Adrenal gland (tissue), 12 donors: ENCODE data around the gene C1QL4. TPM values are rescaled to one million over a fixed set of nuclear protein-coding genes. Genes with fewer than 3 reads are reported as not detected.

Experiments used
- DNase-seq, 7 donors: peaks; one replicate each; pipeline ENCODE4 v3.0.0-alpha.2; 2019 to 2020
- H3K27ac ChIP-seq, 5 donors: fragments of 200-600 bp; sonication (generic) in 4 of 5; 1 replicate in 3 of 5; 2 replicates in 2 of 5; pipeline versions ENCODE4 v1.5.1 to v1.8.0; 2016 to 2020; ENCODE audit warnings: mild to moderate bottlenecking in 1 of 5
- H3K27me3 ChIP-seq: fragments of 200-600 bp; 2 replicates; pipeline ENCODE4 v1.8.0; 2021
- H3K36me3 ChIP-seq, 2 donors: fragments of 200-600 bp; replicated peaks in 1 of 2; 1 replicate in 1 of 2; 2 replicates in 1 of 2; pipeline versions ENCODE4 v1.5.1 to v1.8.0; 2018 to 2022
- H3K4me1 ChIP-seq, 2 donors: fragments of 200-600 bp; replicated peaks in 1 of 2; 1 replicate in 1 of 2; 2 replicates in 1 of 2; pipeline versions ENCODE4 v1.5.1 to v1.8.0; 2018 to 2021
- H3K4me3 ChIP-seq, 4 donors: fragments of 200-600 bp; sonication (generic) in 3 of 4; one replicate each; pipeline ENCODE4 v1.5.1; 2016 to 2018
- H3K9me3 ChIP-seq, 3 donors: fragments of 200-600 bp; sonication (generic) in 1 of 3; replicated peaks in 1 of 3; 1 replicate in 2 of 3; 2 replicates in 1 of 3; pipeline versions ENCODE4 v1.5.1 to v1.8.0; 2016 to 2021
- POLR2A ChIP-seq, 2 donors: fragments of 450-650 bp; IDR thresholded peaks; one replicate each; pipeline ENCODE4 v1.6.1; 2017; ENCODE audit warnings: antibody characterized with exemption in 2 of 2, mild to moderate bottlenecking in 2 of 2, moderate library complexity in 1 of 2
- WGBS, 4 donors: extraction: QIAGEN DNeasy Blood & Tissue Kit in 2 of 4; methylation state at CpG; one replicate each; pipeline versions ENCODE4 v1.1.5 to v1.1.7; 2013 to 2017; 5-methylcytosine and 5-hydroxymethylcytosine counted together
- intact Hi-C, 2 donors: fragments of 100-400 bp; cut with DNase I; formaldehyde crosslinking; loops; one replicate each; pipeline versions ENCODE4 v1.14.1 to v1.15.0; 2022 to 2023
- polyA plus RNA-seq, 3 donors: library from polyadenylated mRNA; stranded (reverse); fragments of 200-250 nt in 2 of 3; fragments of 350-450 nt in 1 of 3; fragmentation: Illumina TruSeq in 1 of 3; extraction: RNeasy Lipid Tissue Mini Kit (QIAGEN cat#74804) in 1 of 3; gene quantifications; one replicate each; pipeline ENCODE4 v1.2.3, GENCODE V29; 2013 to 2014
- total RNA-seq, 9 donors: library from RNA; depleted of rRNA in 4 of 9; stranded (reverse); fragments of >200 nt in 4 of 9; fragments of 120-200 nt in 1 of 9; fragmentation: NEBNext Ultra II Directional in 1 of 9; extraction: Animal tissue kit (Norgen Biotek cat#: 25700) in 1 of 9; gene quantifications; one replicate each; pipeline versions ENCODE4 v1.1.0 to v1.2.4, GENCODE V29; 2013 to 2023
- TF ChIP-seq, protein P1 (sequence below), 6 experiments: fragments of 450-650 bp in 4 of 6; fragments of 200-600 bp in 2 of 6; sonication (generic) in 1 of 6; IDR thresholded peaks; 1 replicate in 5 of 6; 2 replicates in 1 of 6; pipeline versions ENCODE4 v1.5.1 to v1.8.0; 2016 to 2021; ENCODE audit warnings: antibody characterized with exemption in 6 of 6, mild to moderate bottlenecking in 2 of 6, moderate library complexity in 1 of 6
- donor health status: healthy with polysubstance abuse.
- donor health status: Bipolar disorder and iron deficiency.
- donor health status: DM: yes; HTN: yes; CAD: no.
- donor health status: DM: no; HTN: no; CAD: no.
- donor health status: DM: no; HTN: no; CAD: no.
- donor health status: DM: yes; HTN: yes; CAD: no.

C1QL4 gene
- total and polyA plus RNA-seq, 12 donors, result 0.14 to 0.20 TPM; not detected in 10

DNA sequence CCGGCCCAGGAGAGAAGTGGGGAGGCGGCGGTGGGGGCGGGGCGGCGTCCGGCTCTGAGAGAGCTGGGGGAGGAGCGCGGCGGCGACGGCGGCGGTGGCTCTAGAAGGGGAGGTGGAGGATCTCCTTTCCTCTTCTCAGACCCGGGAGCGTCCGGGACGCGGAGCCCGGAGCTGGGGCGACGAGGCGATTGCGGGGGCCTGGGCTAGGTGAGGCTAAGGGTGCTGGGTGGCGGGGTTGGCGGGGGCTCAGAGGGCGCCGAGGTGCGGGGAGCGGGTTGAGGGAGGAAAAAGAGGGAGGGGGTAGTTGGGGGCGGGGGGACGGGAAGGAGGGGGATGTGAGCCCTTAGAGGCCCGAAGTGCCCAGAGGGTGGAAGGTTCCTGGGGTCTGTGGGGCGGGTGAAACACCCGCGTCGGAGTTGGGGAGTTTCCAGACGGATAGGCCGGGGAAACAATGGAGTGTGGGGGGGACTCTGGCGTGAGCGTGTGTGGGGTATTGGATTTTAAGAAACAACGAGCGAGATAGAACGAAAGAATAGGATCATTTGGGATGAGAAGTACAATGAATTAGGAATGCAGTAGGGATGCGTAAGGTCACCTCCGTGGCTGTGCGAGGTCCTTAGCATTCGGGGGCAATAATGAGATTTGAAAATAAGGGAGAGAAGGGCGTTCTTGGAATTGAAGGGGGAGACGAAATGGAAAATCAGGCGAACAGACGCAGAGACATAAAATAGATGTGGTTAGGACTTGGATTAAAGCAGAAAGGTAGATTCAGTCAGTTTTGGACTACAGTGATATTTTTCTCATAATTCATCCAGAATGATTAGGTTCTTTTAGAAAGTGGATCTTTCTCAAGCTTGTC, 30.6 kb upstream of the C1QL4 start, which contains the start of gene SPATS2:
SPATS2 (plus strand) TSS at position 82 of the 859 bp plus-strand sequence. CDS start 93,551 bp downstream, outside the sequence.
- peaks cover 16 to 36% of the 10 kb centered on the region in 2 donors for H3K4me1 ChIP-seq
- intact Hi-C loops, result no loop called here
- peak within 1 kb of the TSS; percentile 46 to 97 (median 93) for H3K27ac ChIP-seq
- no peaks in the 10 kb centered on the region for H3K36me3 ChIP-seq
- H3K9me3 ChIP-seq, result no peaks in the 10 kb centered on the region
- no peaks in the 10 kb centered on the region for H3K27me3 ChIP-seq
- peak in 6 of 7 donors; percentile 92 to 96 (median 94) for DNase-seq
- H3K4me3 ChIP-seq, result peak within 1 kb of the TSS; percentile 57 to 90 (median 71)
- 1 to 3% (median 1%) methylated on average over 27 to 52 of the region's 52 CpGs for WGBS, 4 donors
- TF ChIP-seq, protein P1, sequence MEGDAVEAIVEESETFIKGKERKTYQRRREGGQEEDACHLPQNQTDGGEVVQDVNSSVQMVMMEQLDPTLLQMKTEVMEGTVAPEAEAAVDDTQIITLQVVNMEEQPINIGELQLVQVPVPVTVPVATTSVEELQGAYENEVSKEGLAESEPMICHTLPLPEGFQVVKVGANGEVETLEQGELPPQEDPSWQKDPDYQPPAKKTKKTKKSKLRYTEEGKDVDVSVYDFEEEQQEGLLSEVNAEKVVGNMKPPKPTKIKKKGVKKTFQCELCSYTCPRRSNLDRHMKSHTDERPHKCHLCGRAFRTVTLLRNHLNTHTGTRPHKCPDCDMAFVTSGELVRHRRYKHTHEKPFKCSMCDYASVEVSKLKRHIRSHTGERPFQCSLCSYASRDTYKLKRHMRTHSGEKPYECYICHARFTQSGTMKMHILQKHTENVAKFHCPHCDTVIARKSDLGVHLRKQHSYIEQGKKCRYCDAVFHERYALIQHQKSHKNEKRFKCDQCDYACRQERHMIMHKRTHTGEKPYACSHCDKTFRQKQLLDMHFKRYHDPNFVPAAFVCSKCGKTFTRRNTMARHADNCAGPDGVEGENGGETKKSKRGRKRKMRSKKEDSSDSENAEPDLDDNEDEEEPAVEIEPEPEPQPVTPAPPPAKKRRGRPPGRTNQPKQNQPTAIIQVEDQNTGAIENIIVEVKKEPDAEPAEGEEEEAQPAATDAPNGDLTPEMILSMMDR (IDR thresholded peaks at IDR 0.05), result no peak
- peak in 1 of 2 donors; percentile 37 for TF ChIP-seq POLR2A (IDR thresholded peaks at IDR 0.05)

DNA sequence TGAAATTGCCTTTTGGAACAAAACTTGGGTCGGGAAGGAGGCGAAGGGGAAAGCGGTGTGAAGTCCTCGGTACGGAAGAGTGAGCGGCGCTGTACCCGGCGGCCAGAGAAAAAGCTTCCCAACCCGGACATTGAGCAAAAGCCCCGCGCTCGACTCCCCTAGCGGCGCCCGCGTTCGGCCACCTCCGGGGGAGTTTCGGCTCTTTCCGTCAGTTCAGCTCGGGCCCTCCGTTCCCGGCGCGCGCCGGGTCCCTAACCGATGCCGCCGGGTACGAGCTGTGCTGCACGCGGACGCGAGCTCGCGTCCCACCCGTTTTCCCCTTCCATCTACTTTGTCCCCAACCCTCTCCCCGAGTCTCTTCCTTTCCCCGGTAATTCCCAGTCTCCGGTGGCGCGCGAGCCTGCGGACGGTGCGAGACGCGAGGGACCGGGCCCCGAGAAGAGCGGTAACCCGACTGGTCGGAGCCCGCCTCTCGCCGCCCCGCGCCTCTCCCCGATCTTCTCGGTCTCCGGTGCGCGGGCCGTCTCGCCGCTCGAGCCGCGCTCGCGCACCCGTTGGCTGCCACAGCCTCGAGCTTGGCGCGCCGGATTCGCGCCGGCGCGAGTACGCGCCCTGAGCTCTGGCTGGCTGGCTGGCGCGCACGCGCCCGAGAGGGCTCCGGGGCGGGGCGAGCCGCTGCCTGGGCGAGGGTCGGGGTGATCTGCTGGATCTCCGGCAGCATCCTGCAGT, 29.8 kb upstream of the C1QL4 start:
- intact Hi-C loops, result no loop called here
- 0 to 1% (median 0%) methylated on average over 26 to 97 of the region's 97 CpGs for WGBS, 4 donors
- TF ChIP-seq, protein P1 (IDR thresholded peaks at IDR 0.05), result peak in 5 of 6 experiments; percentile 24 to 42 (median 30)
- TF ChIP-seq POLR2A (IDR thresholded peaks at IDR 0.05), result peak in 1 of 2 donors; percentile 67

GRCh38 chr12:49366096-49366651, 29.2 kb upstream of the C1QL4 start:
- 11 to 17% (median 14%) methylated on average over 25 to 38 of the region's 38 CpGs for WGBS, 4 donors
- TF ChIP-seq, protein P1 (IDR thresholded peaks at IDR 0.05), result no peak
- no peak for TF ChIP-seq POLR2A (IDR thresholded peaks at IDR 0.05)
- intact Hi-C loops, result no loop called here

More for the DNA sequence above, 29.8 kb upstream of the C1QL4 start:
- peak; percentile 82 to 93 (median 86) for DNase-seq
- H3K4me1 ChIP-seq, result peaks cover 16 to 36% of the 10 kb centered on the region in 2 donors
- peak overlapping the region; percentile 57 to 90 (median 71) for H3K4me3 ChIP-seq
- no peaks in the 10 kb centered on the region for H3K9me3 ChIP-seq
- H3K27ac ChIP-seq, result peak overlapping the region; percentile 46 to 97 (median 93)
- no peaks in the 10 kb centered on the region for H3K27me3 ChIP-seq
- H3K36me3 ChIP-seq, result no peaks in the 10 kb centered on the region

More at GRCh38 chr12:49366096-49366651, 29.2 kb upstream of the C1QL4 start:
- H3K4me3 ChIP-seq, result peak overlapping the region; percentile 57 to 90 (median 71)
- peak overlapping the region; percentile 46 to 97 (median 93) for H3K27ac ChIP-seq
- peaks cover 16 to 36% of the 10 kb centered on the region in 2 donors for H3K4me1 ChIP-seq
- peak in 1 of 7 donors; percentile 26 for DNase-seq
- H3K27me3 ChIP-seq, result no peaks in the 10 kb centered on the region
- no peaks in the 10 kb centered on the region for H3K36me3 ChIP-seq
- no peaks in the 10 kb centered on the region for H3K9me3 ChIP-seq
